Inflammatory macrophage (primary cell): ENCODE measurements around the gene ARID3C.
"Not testable (repeated sequence)": the region's sequence is repeated elsewhere in the genome, so short reads cannot be mapped to it uniquely, and the experiment has no call there.

ENCODE experiments used
- DNase-seq, 2 donors: peaks; one replicate each; pipeline ENCODE4 v3.0.0-alpha.2; 2020 to 2022

Gene ARID3C

GRCh38 chr9:34651876-34652601, 23.2 kb upstream of the ARID3C start, which contains the start of gene IL11RA:
TSS of gene IL11RA (plus strand) at chr9:34652185. CDS start at chr9:34655218, 3,033 bp downstream.
- peak; percentile 38 to 65 for DNase-seq

- no peak for DNase-seq
Measured at GRCh38 chr9:34651321-34651720, 22.5 kb upstream of the ARID3C start.

- no peak for DNase-seq
Measured at GRCh38 chr9:34650816-34651215, 21.9 kb upstream of the ARID3C start.

GRCh38 chr9:34648673-34649072, 19.8 kb upstream of the ARID3C start:
- no peak for DNase-seq

GRCh38 chr9:34647651-34648050, 18.8 kb upstream of the ARID3C start:
- DNase-seq = no peak

- no peak for DNase-seq
Measured at GRCh38 chr9:34647084-34647403, 18.2 kb upstream of the ARID3C start.

GRCh38 chr9:34646211-34647083, 17.6 kb upstream of the ARID3C start, which contains the start of gene GALT:
TSS of gene GALT (plus strand) at chr9:34646675. CDS start at chr9:34646705, 30 bp downstream.
- DNase-seq = peak; percentile 85 to 87

GRCh38 chr9:34644766-34645314, 16.0 kb upstream of the ARID3C start:
- DNase-seq = no peak

- DNase-seq = no peak
Measured at GRCh38 chr9:34642679-34643078, 13.8 kb upstream of the ARID3C start.

GRCh38 chr9:34639322-34639721, 10.5 kb upstream of the ARID3C start:
- not testable (repeated sequence) for DNase-seq

GRCh38 chr9:34638138-34638445, 9.2 kb upstream of the ARID3C start:
- no peak for DNase-seq

- peak; percentile 92 to 94 for DNase-seq
Measured at GRCh38 chr9:34637356-34638137, 8.7 kb upstream of the ARID3C start, which contains the start of gene SIGMAR1. TSS of gene SIGMAR1 (minus strand) at chr9:34637787. CDS start at chr9:34637697, 90 bp downstream.

- peak in 1 of 2 donors; percentile 42 for DNase-seq
Measured at GRCh38 chr9:34636791-34637355, 8.0 kb upstream of the ARID3C start.

- DNase-seq = no peak
Measured at GRCh38 chr9:34635556-34635955, 6.7 kb upstream of the ARID3C start.

GRCh38 chr9:34634551-34635248, 5.8 kb upstream of the ARID3C start:
- DNase-seq = no peak

GRCh38 chr9:34633851-34634550, 5.1 kb upstream of the ARID3C start:
- peak; percentile 59 to 72 for DNase-seq

- DNase-seq = no peak
Measured at GRCh38 chr9:34633166-34633565, 4.3 kb upstream of the ARID3C start.

- no peak for DNase-seq
Measured at GRCh38 chr9:34630402-34631154, 1.7 kb upstream of the ARID3C start.

GRCh38 chr9:34629491-34629808, 584 bp upstream of the ARID3C start:
- DNase-seq = no peak
